Stimulated activated effector memory CD8-positive, alpha-beta T cell treated with anti-CD3 and anti-CD28 coated beads, Interleukin-12 subunit alpha, Interleukin-12 subunit beta, amount 100 ng/mL, for 72 hours (primary cell): ENCODE results near the gene HOXD8.
A peak's percentile ranks its signal among the peaks of the same experiment; 100 is the strongest.

Experiments used
- ATAC-seq: fragments of 150-1000 bp; cut with Tn5 transposase; 2 replicates; pipeline ENCODE4 v1.10.0; 2021
- DNase-seq, 2 donors: peaks; one replicate each; pipeline ENCODE4 v3.0.0; 2021 to 2022; ENCODE audit warnings: low spot score in 2 of 2
- H3K27ac Mint-ChIP-seq: one replicate; pipeline ENCODE4 v1.8.0; 2022; ENCODE audit warnings: mild to moderate bottlenecking, mixed read lengths
- H3K36me3 Mint-ChIP-seq: one replicate; pipeline ENCODE4 v1.8.0; 2022; ENCODE audit warnings: mild to moderate bottlenecking, mixed read lengths
- H3K4me1 Mint-ChIP-seq: one replicate; pipeline ENCODE4 v1.8.0; 2022; ENCODE audit warnings: mixed read lengths
- H3K4me3 Mint-ChIP-seq: one replicate; pipeline ENCODE4 v1.8.0; 2022; ENCODE audit warnings: mild to moderate bottlenecking, mixed read lengths
- H3K9me3 Mint-ChIP-seq: one replicate; pipeline ENCODE4 v1.8.0; 2022; ENCODE audit warnings: mixed read lengths

Gene HOXD8

DNA sequence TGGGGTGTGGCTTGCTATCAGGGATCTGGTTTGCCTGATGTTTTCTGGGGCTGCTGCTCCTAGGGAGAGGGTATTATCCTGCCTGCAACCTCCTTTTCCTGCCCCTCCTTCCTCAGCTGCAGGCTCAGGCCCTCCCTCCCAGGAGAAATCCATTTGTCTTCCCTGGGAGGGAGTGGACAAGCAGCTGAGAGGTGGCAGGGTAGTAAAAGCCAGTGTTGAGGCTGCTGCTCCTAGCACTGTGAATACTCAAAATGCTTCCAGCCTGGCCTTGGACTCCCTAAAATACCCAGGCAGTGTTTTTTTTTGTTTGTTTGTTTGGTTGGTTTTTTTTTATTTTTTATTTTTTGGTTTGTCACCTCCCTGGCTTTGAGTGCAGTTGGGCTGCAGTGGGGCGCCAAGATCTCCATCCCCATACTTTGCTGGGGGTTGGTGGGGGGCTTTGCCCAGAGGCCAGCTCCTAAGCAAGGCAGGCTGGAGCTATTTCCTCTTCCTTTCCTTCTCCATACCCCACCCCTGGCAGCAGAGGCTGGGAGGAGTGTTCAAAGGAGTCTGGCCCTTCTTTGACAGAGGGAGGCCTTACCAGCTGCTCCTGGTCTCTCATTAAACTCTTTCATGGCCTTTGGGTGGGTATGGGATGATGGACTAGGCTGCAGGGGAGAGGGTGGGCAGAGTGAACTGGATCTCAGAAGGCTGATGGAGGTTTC is 41.2 kb downstream of the HOXD8 start:
- ATAC-seq: no peak
- Mint-ChIP-seq H3K4me1 (peaks cover 10% of the 10 kb centered on the region), H3K27ac (no peak overlapping the region), H3K9me3 (no peaks in the 10 kb centered on the region), H3K4me3 (no peak overlapping the region), H3K36me3 (no peaks in the 10 kb centered on the region)
- DNase-seq: no peak

DNA sequence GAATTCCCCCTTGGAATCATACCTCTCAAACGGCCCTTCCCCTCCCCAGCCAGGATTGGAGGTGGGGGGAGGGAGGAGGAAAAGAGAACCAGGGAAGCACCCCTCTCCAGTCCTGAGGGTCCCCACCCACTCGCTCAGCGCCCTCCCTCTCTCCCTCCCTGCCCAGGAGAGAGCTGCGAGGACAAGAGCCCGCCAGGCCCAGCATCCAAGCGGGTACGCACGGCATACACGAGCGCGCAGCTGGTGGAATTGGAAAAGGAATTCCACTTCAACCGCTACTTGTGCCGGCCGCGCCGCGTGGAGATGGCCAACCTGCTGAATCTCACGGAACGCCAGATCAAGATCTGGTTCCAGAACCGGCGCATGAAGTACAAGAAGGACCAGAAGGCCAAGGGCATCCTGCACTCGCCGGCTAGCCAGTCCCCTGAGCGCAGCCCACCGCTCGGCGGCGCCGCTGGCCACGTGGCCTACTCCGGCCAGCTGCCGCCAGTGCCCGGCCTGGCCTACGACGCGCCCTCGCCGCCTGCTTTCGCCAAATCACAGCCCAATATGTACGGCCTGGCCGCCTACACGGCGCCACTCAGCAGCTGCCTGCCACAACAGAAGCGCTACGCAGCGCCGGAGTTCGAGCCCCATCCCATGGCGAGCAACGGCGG is 42.0 kb downstream of the HOXD8 start:
- H3K4me3 Mint-ChIP-seq: no peak overlapping the region
- DNase-seq: no peak
- no peaks in the 10 kb centered on the region for H3K9me3 Mint-ChIP-seq
- no peak for ATAC-seq
- H3K4me1 Mint-ChIP-seq: peaks cover 10% of the 10 kb centered on the region
- H3K36me3 Mint-ChIP-seq: no peaks in the 10 kb centered on the region
- H3K27ac Mint-ChIP-seq: no peak overlapping the region

DNA sequence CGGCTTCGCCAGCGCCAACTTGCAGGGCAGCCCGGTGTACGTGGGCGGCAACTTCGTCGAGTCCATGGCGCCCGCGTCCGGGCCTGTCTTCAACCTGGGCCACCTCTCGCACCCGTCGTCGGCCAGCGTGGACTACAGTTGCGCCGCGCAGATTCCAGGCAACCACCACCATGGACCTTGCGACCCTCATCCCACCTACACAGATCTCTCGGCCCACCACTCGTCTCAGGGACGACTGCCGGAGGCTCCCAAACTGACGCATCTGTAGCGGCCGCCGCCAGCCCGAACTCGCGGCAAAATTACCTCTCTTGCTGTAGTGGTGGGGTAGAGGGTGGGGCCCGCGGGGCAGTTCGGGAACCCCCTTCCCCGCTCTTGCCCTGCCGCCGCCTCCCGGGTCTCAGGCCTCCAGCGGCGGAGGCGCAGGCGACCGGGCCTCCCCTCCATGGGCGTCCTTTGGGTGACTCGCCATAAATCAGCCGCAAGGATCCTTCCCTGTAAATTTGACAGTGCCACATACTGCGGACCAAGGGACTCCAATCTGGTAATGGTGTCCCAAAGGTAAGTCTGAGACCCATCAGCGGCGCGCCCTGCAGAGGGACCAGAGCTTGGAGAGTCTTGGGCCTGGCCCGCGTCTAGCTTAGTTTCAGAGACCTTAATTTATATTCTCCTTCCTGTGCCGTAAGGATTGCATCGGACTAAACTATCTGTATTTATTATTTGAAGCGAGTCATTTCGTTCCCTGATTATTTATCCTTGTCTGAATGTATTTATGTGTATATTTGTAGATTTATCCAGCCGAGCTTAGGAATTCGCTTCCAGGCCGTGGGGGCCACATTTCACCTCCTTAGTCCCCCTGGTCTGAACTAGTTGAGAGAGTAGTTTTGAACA is 42.7 kb downstream of the HOXD8 start:
- no peak for DNase-seq
- H3K27ac Mint-ChIP-seq: no peak overlapping the region
- H3K36me3 Mint-ChIP-seq: no peaks in the 10 kb centered on the region
- no peaks in the 10 kb centered on the region for H3K9me3 Mint-ChIP-seq
- H3K4me3 Mint-ChIP-seq: no peak overlapping the region
- ATAC-seq: no peak
- H3K4me1 Mint-ChIP-seq: peaks cover 10% of the 10 kb centered on the region

DNA sequence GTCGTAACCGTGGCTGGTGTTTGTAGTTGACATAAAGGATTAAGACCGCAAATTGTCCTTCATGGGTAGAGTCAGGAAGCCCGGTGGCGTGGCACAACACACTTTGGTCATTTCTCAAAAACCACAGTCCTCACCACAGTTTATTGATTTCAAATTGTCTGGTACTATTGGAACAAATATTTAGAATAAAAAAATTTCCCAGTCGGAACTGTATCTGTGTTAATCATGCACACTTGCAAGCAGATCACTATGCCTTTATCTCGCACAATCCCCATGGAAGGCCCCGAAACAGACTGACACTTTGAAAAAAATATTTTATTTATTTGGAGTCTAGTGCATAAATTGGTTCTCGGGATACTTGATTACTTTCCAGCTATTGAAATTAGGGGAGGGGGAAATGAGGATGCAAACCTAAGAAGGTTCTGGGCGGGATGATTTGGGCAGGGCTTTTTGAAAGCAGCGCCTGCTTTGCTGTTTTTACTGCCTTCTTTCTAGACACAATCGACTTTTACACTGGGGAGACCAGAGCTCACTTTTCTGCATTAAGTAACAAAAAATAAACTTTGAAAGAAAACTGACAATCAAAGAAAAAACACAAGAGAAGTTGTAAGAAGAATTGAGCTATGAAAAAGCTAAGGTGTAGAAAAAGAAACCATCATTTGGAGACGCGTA is 43.5 kb downstream of the HOXD8 start:
- Mint-ChIP-seq H3K27ac (no peak overlapping the region), H3K9me3 (no peaks in the 10 kb centered on the region)
- ATAC-seq: no peak

DNA sequence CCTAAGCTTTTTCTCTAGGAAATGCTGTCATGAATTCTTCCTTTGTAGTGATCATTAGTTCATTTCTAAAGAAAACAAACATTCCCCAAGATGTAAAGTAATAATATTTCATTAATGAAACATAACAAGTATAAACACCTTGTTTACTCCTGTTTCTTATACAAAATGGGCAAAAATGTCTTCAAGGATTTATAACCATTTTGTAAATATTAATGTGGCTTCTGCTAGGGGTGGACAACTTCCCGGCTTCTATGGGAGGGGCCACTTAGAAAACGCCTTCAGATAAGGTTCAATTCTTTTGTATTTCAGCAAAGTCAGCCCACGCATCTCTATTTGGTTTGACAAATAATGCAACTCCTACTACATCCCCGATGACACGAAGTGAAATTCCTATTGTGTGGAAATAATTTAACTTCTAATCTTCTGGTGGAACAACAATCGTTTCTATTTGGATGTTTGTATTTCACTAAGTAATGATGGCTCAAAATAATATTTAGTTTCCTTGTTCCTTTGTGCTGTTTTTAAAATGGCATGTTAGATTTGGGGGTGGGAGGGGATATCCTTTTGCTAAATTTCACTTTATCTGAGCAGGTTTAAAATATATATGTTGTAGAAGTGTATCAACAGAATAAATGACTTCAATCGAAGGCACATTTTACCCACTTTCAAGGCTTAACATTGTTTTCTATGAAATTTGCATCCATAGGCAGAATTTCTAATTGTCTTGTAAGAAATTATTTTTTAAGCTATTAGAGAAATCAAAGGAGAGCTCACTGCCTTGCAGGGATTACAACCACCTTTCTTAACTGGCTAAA is 44.3 kb downstream of the HOXD8 start:
- H3K36me3 Mint-ChIP-seq: no peaks in the 10 kb centered on the region
- no peak overlapping the region for H3K27ac Mint-ChIP-seq

More for the DNA sequence above, 43.5 kb downstream of the HOXD8 start:
- peaks cover 10% of the 10 kb centered on the region for H3K4me1 Mint-ChIP-seq
- no peak for DNase-seq
- no peak overlapping the region for H3K4me3 Mint-ChIP-seq
- H3K36me3 Mint-ChIP-seq: no peaks in the 10 kb centered on the region

DNA sequence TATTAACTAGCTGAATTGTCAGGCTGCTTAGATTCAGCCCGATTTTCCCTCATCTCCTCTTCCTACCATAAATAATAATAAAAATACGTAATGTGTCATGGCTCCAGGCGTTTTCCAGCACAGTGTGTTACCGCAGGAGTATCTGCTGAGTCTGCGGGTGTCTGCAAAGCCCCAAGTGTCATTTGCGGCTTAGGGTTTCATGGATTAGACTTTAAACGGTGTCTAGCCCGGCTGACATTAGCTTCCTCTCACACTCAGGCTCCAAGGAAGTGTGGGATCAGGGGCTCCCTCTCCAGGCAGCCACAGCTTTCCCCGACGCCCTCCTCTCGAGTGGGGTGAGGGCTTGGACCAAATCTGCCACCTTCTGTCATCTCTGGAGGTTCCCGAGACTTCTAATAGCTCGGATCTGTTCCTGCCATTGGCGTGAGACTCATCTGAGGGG is 44.9 kb downstream of the HOXD8 start:
- Mint-ChIP-seq H3K4me1 (peaks cover 10% of the 10 kb centered on the region), H3K4me3 (no peak overlapping the region), H3K27ac (no peak overlapping the region), H3K9me3 (no peaks in the 10 kb centered on the region), H3K36me3 (no peaks in the 10 kb centered on the region)
- ATAC-seq: no peak
- no peak for DNase-seq

More for the DNA sequence above, 44.3 kb downstream of the HOXD8 start:
- Mint-ChIP-seq H3K9me3 (no peaks in the 10 kb centered on the region), H3K4me1 (peaks cover 10% of the 10 kb centered on the region), H3K4me3 (no peak overlapping the region)
- no peak for DNase-seq
- no peak for ATAC-seq

DNA sequence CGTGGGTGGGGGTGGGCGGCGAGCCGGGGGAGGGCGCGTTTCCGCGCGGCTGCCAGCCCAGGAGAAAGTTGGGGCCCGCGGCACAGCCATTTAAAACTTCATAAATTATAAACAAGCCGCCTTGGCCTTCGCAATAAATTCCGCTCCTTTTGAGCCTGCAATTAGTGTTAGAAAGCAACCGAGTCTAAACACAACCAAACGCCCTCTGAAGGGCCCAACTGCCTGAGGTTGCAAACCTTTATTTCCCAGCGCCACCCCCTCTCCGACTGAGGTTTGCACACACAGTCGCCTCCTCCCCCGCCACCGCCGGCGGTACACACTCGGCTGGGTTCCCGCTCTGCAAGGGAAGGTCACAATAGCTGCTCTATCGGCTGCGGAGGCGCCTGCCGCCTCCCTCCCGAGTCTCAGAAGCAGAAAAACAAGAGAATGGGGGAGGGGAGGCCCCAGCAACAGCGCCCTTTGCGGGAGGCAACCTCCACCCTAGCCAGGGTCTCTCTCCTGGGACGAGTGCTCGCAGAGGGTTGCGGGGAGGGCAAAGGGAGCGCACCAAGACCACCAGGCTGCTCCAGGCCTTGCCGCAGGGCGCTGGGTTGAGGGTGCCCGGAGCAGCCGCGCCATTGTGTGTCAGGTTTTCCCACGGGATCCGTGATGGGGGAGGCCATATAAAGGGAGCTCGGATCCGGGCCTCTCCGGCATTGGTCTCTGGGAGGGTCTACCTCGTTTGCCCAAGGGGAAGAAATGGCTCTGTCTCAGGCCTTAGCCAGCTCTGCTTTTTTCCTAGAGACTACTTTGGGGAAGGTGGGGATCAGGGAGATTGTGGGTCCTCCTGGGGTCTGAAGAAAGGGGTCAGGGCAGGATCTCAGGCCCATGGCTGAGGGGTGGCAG is 45.6 kb downstream of the HOXD8 start:
- no peak for DNase-seq
- Mint-ChIP-seq H3K36me3 (no peaks in the 10 kb centered on the region), H3K9me3 (no peaks in the 10 kb centered on the region), H3K4me3 (peak overlapping the region; percentile 21), H3K4me1 (peaks cover 10% of the 10 kb centered on the region), H3K27ac (no peak overlapping the region)
- ATAC-seq: peak; percentile 48

DNA sequence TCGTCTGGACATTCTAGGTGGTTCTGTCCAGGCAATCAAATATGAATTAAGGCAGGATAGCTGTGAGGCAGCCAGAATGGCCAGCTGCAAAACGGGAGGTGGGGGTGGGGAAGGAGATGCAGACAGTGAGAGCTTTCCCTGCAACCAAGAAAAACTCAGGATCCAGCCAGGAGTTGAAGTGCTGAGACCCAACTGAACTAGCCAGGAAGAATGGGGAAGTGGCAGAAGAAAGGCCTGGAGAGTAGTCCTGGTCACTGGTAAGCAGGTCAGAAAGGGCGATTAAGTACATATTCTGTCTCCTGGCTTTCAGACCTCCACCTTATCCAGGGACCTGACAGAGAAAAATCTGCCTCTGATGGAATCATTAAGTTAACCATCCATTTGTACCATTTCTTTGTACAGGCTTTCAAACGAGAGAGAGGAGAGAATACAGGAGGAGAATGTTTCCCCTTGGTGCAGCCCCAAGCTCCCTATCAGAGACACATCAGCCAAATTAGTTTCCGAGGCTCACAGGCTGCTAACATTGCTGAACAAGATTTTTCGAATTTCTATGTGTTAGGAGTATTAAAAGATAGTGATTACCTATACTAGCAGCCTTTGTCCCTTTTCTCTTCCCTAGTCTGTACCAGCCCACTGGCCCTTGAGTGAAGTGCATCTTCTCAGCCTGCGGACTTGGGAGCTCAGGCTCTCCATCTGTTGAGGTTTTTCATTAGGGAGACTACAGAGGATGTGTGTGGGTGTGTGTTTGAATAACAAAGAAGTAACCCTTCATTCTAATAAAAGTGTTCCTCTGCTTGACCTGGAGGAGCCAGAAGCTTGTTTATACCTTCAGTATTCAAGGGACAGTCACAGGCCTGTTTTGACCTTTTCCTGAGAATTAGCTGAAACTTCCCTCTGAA is 46.5 kb downstream of the HOXD8 start:
- Mint-ChIP-seq H3K9me3 (no peaks in the 10 kb centered on the region), H3K36me3 (no peaks in the 10 kb centered on the region), H3K4me3 (no peak overlapping the region), H3K4me1 (peaks cover 10% of the 10 kb centered on the region), H3K27ac (no peak overlapping the region)
- no peak for ATAC-seq
- DNase-seq: no peak

DNA sequence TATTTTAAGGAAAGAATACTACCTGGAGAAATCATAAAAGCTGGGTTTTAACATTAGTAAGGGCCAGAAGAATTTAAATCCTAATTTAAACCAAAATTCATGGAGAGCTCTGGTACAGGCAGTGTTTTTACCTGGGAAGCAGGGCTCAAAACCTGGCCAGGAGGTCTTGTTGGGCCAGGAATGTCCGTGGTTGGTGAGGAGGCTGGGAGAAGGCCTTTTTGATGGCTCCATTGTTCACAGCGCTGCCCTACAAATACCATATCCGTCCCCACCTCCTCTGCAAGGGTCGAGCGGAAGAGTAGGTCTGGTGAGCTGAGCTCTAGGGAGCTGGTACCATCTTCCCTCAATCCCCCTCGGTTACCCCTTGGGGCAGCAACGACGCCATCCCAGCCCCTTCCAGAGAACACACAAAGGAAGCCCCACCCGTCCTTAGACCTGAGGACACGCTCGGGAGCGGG is 48.1 kb downstream of the HOXD8 start:
- H3K36me3 Mint-ChIP-seq: no peaks in the 10 kb centered on the region
- ATAC-seq (no peak), DNase-seq (no peak)
- H3K4me1 Mint-ChIP-seq: peaks cover 3% of the 10 kb centered on the region
- no peaks in the 10 kb centered on the region for H3K9me3 Mint-ChIP-seq
- H3K27ac Mint-ChIP-seq: no peak overlapping the region
- peak overlapping the region; percentile 16 for H3K4me3 Mint-ChIP-seq

DNA sequence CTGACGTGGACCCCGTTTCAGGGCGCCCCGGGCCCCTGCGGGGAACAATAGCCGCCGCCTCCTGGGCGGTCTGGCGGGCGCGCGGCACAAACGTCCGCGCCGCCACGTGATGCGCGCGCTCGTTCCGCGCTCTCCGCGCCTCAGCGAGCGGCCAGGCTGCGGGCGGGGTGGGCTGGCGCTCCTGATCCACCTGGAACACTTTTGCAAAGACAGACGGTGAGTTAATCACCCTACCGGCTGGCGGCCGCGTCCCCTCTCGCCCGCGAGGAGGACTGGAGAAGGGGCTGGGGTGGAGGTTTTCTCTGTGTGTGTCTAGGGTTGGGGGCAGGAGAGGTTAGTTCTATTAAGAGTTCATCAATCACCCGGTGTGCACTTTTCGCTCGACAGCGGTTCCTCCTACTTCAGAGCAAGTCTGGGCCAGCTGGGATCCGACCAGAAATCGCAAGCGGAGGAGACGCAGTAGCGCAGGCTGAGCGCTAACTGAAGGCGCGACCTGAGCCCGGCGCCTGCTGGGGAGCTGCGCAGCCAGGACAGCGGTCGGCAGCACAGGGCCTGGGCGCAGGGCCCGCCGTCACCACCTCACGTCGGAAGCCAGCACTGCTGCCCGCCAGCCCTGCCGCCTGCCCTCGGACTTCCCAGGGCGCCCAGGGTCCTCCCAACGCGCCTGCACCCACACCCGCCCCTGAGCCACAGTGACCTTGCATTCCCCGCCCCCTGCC is 48.7 kb downstream of the HOXD8 start:
- Mint-ChIP-seq H3K36me3 (no peaks in the 10 kb centered on the region), H3K4me3 (peak overlapping the region; percentile 16), H3K4me1 (no peaks in the 10 kb centered on the region), H3K27ac (no peak overlapping the region), H3K9me3 (no peaks in the 10 kb centered on the region)
- ATAC-seq (peak; percentile 50), DNase-seq (no peak)

DNA sequence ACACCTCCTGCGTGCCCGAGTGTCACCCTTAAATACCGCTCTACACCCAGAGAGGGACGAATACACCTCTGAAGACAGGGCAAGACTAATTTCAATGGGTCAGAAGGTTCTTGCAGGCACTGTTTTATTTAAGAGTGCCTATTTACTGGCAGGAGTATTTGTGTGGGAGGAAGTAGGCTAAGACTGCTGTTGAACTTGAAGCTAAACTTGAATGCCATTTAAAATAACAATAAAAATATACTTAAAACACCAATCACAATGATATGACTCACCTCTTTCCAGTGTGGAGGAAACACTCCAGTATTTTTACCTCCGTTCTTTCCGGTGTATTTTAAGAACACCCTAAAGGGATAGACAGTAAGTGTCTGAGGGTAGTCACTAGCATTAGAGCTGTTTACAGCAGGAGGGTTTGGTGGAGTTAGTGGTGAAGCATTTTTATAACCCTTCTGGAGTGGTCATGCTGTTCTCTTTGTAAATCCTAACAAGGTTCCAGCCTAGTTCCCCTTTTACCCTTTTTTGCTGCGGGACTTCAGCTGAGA is 49.3 kb downstream of the HOXD8 start:
- ATAC-seq (no peak), DNase-seq (no peak)
- Mint-ChIP-seq H3K4me1 (no peaks in the 10 kb centered on the region), H3K36me3 (no peaks in the 10 kb centered on the region), H3K27ac (no peak overlapping the region), H3K9me3 (no peaks in the 10 kb centered on the region), H3K4me3 (peak overlapping the region; percentile 16)

DNA sequence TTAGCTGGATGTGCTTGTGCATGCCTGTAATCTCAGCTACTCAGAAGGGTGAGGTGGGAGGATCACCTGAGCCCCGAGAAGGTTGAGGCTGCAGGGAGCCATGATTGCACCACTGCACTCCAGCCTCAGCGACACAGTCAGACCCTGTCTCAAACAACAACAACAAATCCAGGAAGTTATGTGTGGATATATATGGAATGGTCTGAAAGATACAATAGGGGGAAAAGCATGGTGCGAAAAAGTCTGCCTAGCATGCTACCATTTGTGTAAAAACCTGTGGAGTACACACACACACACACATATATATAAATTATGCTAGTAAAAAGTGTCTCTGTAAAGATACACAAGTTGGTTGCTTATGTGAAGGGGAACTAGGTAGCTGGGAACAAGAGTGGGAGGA is 52.0 kb downstream of the HOXD8 start:
- H3K36me3 Mint-ChIP-seq: no peaks in the 10 kb centered on the region
- H3K27ac Mint-ChIP-seq: no peak overlapping the region
- no peak overlapping the region for H3K4me3 Mint-ChIP-seq

More for the DNA sequence above, 52.0 kb downstream of the HOXD8 start:
- ATAC-seq: no peak
- Mint-ChIP-seq H3K4me1 (no peaks in the 10 kb centered on the region), H3K9me3 (peaks cover 2% of the 10 kb centered on the region)
- no peak for DNase-seq
